Ishikawa (cell line): ENCODE results near the gene ACVR1.
A peak's percentile ranks its signal among the peaks of the same experiment; 100 is the strongest.

Experiments used
- CEBPB ChIP-seq: IDR thresholded peaks from 2 replicates; pipeline ENCODE4 v1.6.1; 2012
- CREB1 ChIP-seq: IDR thresholded peaks from 2 replicates; pipeline ENCODE4 v1.6.1; 2012; ENCODE audit warnings: low read depth
- EGR1 ChIP-seq: IDR thresholded peaks from 2 replicates; pipeline ENCODE4 v1.6.1; 2012
- EP300 ChIP-seq: IDR thresholded peaks from 2 replicates; pipeline ENCODE4 v1.6.1; 2012; ENCODE audit warnings: borderline replicate concordance
- FOXM1 ChIP-seq: IDR thresholded peaks from 2 replicates; pipeline ENCODE4 v1.6.1; 2012; ENCODE audit warnings: low read depth, borderline replicate concordance
- MAX ChIP-seq: IDR thresholded peaks from 2 replicates; pipeline ENCODE4 v1.6.1; 2012
- NFIC ChIP-seq: IDR thresholded peaks from 2 replicates; pipeline ENCODE4 v1.6.1; 2012
- RAD21 ChIP-seq: IDR thresholded peaks from 2 replicates; pipeline ENCODE4 v1.6.1; 2012; ENCODE audit warnings: low read depth
- REST ChIP-seq: IDR thresholded peaks from 2 replicates; pipeline ENCODE4 v1.6.1; 2012; ENCODE audit warnings: low read depth, mild to moderate bottlenecking
- TAF1 ChIP-seq: IDR thresholded peaks from 2 replicates; pipeline ENCODE4 v1.6.1; 2012; ENCODE audit warnings: low read depth, mild to moderate bottlenecking
- TCF12 ChIP-seq: IDR thresholded peaks from 2 replicates; pipeline ENCODE4 v1.6.1; 2012; ENCODE audit warnings: low read depth
- TEAD4 ChIP-seq: IDR thresholded peaks from 2 replicates; pipeline ENCODE4 v1.6.1; 2012
- USF1 ChIP-seq: IDR thresholded peaks from 2 replicates; pipeline ENCODE4 v1.6.1; 2012
- YY1 ChIP-seq: IDR thresholded peaks from 2 replicates; pipeline ENCODE4 v1.6.1; 2012; ENCODE audit warnings: low read depth
- ZBTB7A ChIP-seq: IDR thresholded peaks from 2 replicates; pipeline ENCODE4 v1.6.1; 2012; ENCODE audit warnings: low read depth

The ACVR1 gene

GRCh38 chr2:157899125-157899839, 23.2 kb upstream of the ACVR1 start:
- TF ChIP-seq NFIC (no peak), YY1 (no peak), RAD21 (no peak), EGR1 (no peak), REST (no peak), CEBPB (no peak), TEAD4 (no peak), TAF1 (no peak)

GRCh38 chr2:157898591-157898996, 22.5 kb upstream of the ACVR1 start:
- TF ChIP-seq REST = no peak
- no peak for TF ChIP-seq TAF1
- TF ChIP-seq TCF12 = no peak
- no peak for TF ChIP-seq YY1
- TF ChIP-seq MAX = no peak
- no peak for TF ChIP-seq NFIC
- no peak for TF ChIP-seq EP300
- TF ChIP-seq CREB1 = no peak
- TF ChIP-seq ZBTB7A = no peak

GRCh38 chr2:157897106-157897971, 21.2 kb upstream of the ACVR1 start:
- TF ChIP-seq NFIC = no peak

DNA sequence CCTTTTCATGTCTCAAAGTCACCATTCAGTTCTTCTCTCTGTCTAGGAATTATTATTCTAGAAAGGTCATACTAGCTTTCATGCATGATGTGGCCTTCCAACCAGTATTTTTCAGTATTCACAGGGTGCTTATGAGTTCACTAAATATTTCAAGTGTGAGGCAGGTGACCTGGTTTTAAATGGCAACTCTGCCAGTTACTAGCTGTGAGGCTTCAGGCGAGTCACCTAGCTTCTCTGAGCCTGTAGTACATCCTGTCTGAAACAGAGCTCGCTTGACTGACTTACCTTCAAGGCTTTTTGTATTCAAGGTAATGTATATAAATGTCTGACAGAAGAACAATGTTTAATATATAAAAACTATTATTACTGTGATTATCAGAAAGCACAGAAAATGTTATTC, 19.4 kb upstream of the ACVR1 start:
- TF ChIP-seq TCF12 (no peak), EP300 (no peak), RAD21 (no peak), TEAD4 (no peak), YY1 (no peak), CREB1 (no peak)

DNA sequence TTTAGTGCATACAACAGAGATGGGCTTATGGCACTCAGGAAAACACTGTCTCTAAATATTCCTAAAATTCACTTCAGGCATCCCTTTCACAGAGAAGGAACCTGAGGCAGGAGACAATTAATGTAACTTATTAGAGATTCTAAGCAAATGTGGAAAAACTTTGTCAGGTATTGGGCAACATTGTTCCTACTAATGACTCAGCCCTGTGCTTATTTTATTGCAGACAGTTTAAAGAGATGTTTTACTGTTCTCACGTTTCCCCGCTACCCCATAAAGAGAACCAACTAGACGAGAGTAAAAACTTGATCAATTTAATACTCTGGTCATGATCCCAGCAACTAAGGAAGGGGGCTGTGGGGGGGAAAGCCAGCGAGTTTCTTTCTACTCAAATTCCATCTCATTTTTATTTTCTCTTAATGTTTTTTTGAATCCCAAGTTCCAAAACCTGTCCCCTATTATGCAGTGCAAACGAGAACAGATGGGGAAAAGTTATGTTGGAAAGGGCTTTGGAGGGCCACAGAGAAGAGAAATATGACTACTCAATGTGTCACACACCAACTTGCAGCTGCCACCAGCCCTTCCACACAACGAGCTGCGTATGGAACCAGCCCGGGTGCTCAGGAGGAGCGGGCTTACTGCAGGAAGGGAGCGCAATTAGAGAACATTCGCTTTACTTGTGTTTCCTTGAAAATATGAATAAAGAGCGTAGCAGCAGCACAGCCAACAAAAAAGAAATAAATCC, 18.7 kb upstream of the ACVR1 start:
- TF ChIP-seq MAX = no peak
- peak; percentile 26; the same call in 1 of the 2 replicates for TF ChIP-seq CEBPB
- TF ChIP-seq RAD21 = no peak

- TF ChIP-seq USF1 (no peak), FOXM1 (no peak), REST (no peak)
These were observed 17.5 kb upstream of the ACVR1 start for GRCh38 chr2:157893611-157894010.
